NCI-H1105 (cell line): ENCODE results near the gene PLCH2.

Source experiments
- DNase-seq: peaks from one replicate; lab custom pipeline; 2025; lab: John Stamatoyannopoulos, UW

PLCH2 gene

DNA sequence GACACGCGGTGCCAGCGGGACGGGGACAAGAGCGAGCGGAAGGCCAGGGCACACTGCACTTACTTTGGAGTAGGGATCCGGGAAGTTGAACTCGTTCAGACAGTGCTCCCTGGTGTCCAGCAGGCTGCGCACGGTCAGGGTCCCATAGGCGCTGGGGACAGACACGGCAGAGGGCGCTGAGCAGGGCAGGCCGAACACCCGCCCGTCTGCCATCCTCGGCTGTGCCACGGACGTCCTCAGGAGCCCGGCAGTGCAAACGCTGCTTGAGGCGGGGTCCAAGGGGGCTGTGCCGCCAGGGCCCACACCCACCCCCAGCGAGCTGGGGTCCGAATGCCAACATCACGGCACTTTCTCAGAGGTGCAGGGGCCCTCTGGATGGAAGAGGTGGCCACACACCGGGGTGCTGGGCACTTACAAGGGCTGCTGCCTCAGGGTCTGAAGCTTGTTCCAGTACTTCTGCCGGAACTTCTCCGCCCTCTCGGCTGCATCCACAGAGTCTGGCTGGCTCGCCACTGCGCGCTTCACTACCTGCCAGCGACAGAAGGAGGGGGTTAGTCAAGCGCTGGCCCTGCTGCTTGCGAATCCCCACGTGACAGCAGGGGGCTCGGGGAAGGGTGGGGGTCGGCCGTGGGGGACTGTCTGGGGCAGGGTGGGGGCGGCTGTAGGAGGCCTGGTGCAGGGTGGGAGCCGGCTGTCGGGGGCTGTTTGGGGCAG is 38.0 kb downstream of the PLCH2 start:
- no peak for DNase-seq

- DNase-seq: no peak
Measured at GRCh38 chr1:2514863-2515762, 39.0 kb downstream of the PLCH2 start.

DNA sequence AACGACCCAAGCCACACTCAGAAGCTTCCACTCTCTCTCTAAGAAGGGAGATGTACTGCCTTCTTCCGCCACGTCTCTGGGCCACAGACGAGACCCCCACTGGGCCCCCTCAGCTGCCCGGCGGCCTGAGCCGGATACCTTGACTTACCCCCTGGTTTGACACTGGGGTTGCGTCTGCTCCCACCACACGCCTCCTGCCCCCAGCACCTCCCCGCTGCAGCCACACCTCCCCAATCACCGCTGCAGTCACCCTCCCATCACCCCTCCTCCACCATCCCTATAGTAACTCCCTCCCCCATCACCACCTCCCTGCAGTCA is 39.6 kb downstream of the PLCH2 start:
- no peak for DNase-seq

- DNase-seq: no peak
Measured at GRCh38 chr1:2516124-2516523, 40.0 kb downstream of the PLCH2 start.

DNA sequence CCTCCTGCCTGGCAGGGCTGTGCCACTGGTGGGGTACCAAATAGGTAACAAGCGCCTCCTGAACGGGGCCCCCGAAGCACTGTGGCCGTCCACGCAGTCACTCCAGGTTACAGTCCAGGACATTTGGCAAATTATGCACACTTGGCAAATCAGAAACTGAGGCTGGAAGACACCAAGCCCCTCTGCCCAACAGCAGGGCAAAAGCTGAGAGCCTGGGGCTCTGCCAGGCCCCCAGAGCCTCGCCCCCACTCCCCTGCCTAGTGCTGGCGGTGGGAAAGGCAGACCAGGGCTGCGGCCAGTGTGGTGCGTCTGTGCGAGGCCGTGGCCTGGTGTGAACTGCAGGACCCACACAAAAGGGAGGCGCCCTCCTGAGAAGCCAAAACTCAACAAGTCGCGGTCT is 40.9 kb downstream of the PLCH2 start:
- DNase-seq: no peak

DNA sequence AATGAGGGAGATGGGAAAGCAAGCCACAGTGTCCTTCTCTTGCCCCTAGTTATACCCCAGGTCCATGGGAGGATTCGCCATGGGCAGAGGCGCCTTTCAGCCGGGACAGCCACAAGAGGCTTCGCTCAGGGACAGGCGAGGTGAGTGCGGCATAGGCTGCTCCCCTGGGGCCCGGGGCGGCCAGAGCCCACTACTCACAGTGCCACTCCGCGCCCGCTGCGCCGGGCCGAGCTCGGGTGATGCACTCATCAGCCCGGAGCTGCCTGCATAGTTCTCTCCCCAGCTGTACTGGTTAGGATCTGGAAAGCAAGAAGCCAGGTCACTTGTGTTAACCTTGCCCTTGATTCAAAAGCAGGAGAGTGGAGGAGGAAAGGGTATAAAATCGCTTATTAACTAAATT is 41.9 kb downstream of the PLCH2 start:
- no peak for DNase-seq

- no peak for DNase-seq
Measured at GRCh38 chr1:2518528-2518927, 42.4 kb downstream of the PLCH2 start.

DNA sequence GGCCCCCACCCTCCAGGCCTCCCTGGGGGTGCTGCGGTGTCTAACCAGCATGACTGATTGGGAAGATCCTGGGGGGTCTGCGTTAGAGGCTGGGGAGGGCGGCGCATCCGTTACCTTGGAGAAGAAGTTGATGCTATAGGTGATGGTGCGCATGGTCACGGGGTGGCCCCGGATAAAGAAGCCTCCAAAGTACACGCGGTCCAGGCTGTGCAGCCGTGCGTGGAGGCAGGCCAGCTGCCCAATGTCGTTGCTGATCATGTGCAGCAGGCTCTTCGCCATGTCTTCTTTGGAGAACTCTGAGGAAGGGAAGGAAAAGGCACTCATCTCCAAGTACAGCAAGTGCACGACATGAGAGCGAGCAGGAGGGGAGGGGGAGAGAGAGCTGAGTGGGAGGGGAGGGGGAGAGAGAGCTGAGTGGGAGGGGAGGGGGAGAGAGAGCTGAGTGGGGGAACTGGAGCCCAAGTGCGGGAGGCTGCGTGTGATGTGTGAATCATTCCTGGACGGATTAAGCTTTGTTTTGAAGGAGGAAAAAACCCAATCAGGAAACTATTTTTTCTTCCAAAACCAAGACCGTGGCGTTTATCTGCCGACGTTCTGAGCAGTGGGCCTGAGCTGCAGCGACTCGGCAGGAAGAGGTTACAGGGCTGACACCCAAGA is 43.1 kb downstream of the PLCH2 start:
- DNase-seq: no peak

DNA sequence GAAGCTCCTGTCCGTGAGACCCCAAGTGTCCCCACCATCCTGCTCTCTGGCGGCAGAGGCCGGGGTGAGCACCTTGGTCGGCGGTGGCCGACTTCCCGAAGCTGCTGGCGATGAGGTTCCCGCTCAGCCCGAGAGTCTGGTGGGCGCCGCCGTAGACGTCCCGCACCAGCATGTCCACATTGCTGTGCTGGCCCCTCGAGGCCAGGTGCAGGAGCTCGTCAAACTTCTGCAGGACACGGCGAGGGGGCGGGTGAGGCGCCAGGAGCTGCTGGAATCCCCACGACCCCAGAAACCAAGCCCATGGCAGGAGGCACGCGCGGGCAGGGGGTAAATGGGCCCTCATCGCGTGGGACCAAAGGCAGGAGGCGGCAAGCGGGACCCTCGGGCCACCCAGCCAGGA is 43.6 kb downstream of the PLCH2 start:
- no peak for DNase-seq

DNA sequence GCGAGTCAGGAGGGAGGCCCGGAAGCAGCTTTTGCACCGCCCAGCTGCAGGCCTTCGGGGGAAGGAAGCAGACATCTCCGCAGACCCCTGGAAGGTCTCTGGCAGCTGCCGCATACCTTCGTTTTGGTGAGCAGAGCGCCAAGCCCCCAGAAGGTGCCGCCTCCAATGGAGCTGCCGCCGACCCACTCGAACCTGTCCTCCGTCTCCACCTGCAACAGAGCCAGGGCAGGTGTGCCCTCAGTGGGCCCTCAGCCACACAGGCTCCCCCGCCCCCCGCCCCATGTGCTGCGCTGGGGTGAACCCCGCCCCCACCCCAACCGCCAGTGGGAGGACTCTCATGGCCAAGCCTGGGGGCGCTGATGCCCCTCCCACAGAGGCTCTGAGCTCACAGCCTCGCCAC is 44.1 kb downstream of the PLCH2 start:
- no peak for DNase-seq

- DNase-seq: no peak
Measured at GRCh38 chr1:2520806-2521205, 44.7 kb downstream of the PLCH2 start.

GRCh38 chr1:2522230-2522629 is 46.1 kb downstream of the PLCH2 start:
- no peak for DNase-seq

DNA sequence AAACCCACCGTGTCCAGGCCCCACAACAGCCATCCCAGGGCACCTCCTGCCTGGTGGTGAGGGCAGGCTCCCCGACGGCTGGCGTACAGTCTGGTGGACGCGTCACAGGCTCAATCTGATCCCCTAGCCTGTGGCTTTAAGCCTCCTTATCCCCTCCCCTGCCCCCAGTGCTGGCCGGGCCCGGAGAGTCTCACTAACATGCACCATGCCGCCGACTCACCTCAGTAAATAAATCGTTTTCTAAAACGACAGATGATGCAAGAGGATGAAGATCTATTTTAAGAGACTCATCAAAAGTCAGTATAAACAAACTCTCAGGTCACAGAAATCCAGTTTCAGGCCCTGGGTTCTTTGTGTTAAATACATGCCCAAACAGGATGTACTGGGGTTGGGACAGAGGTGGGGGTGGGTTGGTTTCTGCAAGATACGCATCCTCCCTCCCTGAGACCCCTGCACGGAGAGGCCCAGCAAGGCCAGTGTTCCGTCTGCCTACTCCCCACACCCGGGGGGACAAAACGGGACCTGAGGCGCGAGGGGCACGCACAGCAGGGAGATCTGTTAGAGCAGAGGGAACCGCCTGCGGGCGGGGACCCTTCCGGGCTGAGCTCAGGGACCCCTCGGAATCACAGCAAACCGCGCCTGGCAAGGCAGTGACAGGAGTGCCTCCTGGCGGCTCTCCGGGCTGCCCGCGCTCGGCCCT is 47.3 kb downstream of the PLCH2 start:
- no peak for DNase-seq

GRCh38 chr1:2523891-2524609 is 48.0 kb downstream of the PLCH2 start:
- no peak for DNase-seq

DNA sequence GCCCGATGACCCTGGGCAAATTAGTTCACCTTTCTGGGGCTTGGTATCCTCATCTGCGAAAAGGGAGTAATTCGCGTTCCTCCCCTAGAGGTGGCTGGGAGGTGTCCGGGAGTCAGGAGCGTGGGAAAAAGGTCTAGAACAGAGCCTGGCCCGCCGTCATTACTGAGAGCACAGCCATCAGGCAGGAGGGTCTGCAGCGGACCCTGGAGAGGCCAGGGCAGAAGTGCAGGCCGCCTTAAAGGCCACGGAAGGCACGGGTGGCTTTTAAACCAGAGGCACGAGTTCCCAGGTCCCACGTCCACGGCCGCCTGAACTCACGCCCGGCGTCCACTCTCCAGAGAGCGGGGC is 49.5 kb downstream of the PLCH2 start:
- no peak for DNase-seq

DNA sequence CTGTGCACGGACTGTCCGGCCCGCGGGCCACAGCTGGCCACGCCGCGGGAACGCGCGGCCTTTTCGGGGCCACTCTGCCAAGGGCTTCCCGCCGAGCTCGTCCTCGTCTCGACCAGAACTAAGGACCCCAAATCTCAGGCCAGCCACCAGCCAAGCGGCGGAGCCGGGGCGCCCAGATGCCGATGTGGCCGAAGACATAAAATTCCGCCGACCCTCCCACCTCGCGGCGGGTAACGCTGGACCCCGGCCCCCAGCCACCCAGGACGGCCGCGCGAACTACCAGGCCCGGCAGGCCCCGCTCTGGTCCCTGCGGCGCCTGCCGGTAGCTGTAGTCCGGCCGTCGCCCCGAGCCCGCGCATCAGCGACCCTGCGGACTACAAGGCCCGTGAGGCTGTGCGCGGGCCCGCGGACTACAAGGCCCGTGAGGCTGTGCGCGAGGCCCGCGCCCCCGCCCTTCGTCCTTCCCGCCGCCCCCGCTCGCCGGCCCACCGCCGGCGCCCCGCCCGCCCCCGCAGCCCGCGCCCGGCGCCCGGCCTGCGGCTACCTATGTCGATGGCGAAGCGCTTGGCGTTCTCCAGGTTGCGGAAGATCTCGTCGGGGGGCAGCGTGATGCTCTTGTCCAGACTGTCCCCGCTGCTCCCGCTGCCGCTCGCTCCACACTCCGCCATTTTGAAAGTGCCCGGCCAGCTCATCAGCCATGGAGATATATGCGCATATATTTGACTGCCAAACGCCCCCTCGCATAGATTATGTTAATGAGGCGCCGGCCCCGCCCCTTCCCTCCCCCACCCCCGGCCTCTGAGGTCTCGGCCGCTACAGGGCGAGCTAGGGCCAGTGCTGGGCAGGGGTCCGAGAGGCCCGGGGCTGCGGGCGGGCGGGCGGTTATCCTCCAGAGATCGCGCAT is 50.1 kb downstream of the PLCH2 start, which contains the start of gene PANK4:
Gene PANK4, minus strand, starts transcription at position 677 of the 904 bp plus-strand sequence. Its CDS starts 9 bp downstream, at position 668.
- DNase-seq: peak; percentile 90

GRCh38 chr1:2526824-2527555 is 50.9 kb downstream of the PLCH2 start:
- DNase-seq: peak; percentile 51

GRCh38 chr1:2527556-2527860 is 51.4 kb downstream of the PLCH2 start:
- no peak for DNase-seq

DNA sequence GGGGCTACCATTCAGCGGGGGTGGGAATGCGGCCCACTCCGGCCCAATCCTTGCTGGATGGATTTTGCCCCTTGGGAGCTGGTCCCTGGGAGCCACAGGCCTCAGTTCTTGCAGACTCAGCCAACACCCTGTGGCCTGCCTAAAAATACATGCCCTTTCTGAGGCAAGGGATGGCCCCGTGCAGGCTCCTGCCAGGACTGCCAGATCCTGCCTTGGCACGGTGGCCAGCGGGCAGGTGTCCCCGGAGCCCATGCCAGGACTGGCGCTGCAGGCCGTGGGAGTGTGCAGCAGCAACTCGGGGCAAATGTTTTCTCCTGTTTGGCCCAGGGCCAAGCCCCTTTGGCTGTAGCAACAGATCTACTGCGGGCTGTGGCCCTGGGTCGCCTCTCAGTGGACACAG is 51.9 kb downstream of the PLCH2 start:
- no peak for DNase-seq

DNA sequence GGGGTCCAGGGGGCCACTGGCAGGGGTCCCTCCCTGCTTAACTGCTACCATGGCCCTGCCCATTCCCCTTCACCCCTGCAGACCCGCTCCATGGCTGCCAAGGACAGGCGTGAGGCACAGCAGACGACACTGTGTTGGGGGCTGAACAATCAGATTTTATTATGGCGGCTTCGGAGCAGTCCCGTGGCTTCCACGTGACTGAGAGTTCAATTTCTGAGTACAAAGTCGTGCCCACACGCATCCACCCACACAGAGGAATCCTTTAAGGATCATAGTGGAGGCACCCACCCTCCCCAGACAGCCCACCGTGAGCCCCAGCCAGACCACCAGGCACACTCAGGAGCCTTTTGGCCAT is 52.5 kb downstream of the PLCH2 start:
- no peak for DNase-seq
